NCI-H146 (cell line): ENCODE data around the gene PARD6A.

Source experiments
- DNase-seq: peaks from one replicate; lab custom pipeline; 2025; lab: John Stamatoyannopoulos, UW

The PARD6A gene

GRCh38 chr16:67697422-67698185 is 36.8 kb downstream of the PARD6A start:
- no peak for DNase-seq

GRCh38 chr16:67699265-67699664 is 38.5 kb downstream of the PARD6A start:
- no peak for DNase-seq

- no peak for DNase-seq
These were observed 40.7 kb downstream of the PARD6A start for GRCh38 chr16:67701420-67701819.

GRCh38 chr16:67702130-67702529 is 41.4 kb downstream of the PARD6A start:
- no peak for DNase-seq

GRCh38 chr16:67703626-67704025 is 42.9 kb downstream of the PARD6A start:
- no peak for DNase-seq

GRCh38 chr16:67704110-67704509 is 43.4 kb downstream of the PARD6A start:
- no peak for DNase-seq

GRCh38 chr16:67707210-67707609 is 46.5 kb downstream of the PARD6A start:
- no peak for DNase-seq

- DNase-seq = no peak
These were observed 47.0 kb downstream of the PARD6A start for GRCh38 chr16:67707790-67708189.

- DNase-seq = no peak
These were observed 47.6 kb downstream of the PARD6A start for GRCh38 chr16:67708368-67708771.

- no peak for DNase-seq
These were observed 48.3 kb downstream of the PARD6A start for GRCh38 chr16:67709050-67709449.

GRCh38 chr16:67710607-67711006 is 49.8 kb downstream of the PARD6A start:
- no peak for DNase-seq
